G401.6 (cell line): ENCODE results near the gene FAM124B.

Source experiments
- FAIRE-seq: peaks from 2 replicates; lab custom pipeline; 2012; peaks lifted over from hg19 to GRCh38; lab: Jason Lieb, UNC

Gene FAM124B

GRCh38 chr2:224379986-224380385, 21.9 kb downstream of the FAM124B start:
- FAIRE-seq = no peak

- no peak for FAIRE-seq
Observed at GRCh38 chr2:224379172-224379571, 22.7 kb downstream of the FAM124B start.

GRCh38 chr2:224378701-224379097, 23.2 kb downstream of the FAM124B start:
- no peak for FAIRE-seq

GRCh38 chr2:224377751-224378700, 23.9 kb downstream of the FAM124B start:
- FAIRE-seq = no peak

- no peak for FAIRE-seq
Observed at GRCh38 chr2:224372641-224373040, 29.3 kb downstream of the FAM124B start.

GRCh38 chr2:224369028-224369632, 32.8 kb downstream of the FAM124B start:
- peak; percentile 3 for FAIRE-seq

- FAIRE-seq = no peak
Observed at GRCh38 chr2:224366267-224366844, 35.6 kb downstream of the FAM124B start.

GRCh38 chr2:224365331-224365730, 36.6 kb downstream of the FAM124B start:
- no peak for FAIRE-seq

GRCh38 chr2:224363281-224363680, 38.6 kb downstream of the FAM124B start:
- FAIRE-seq = no peak

GRCh38 chr2:224362094-224362493, 39.8 kb downstream of the FAM124B start:
- no peak for FAIRE-seq

- no peak for FAIRE-seq
Observed at GRCh38 chr2:224360801-224361251, 41.1 kb downstream of the FAM124B start.

GRCh38 chr2:224359569-224359968, 42.3 kb downstream of the FAM124B start:
- FAIRE-seq = no peak

- FAIRE-seq = peak; percentile 80
Observed at GRCh38 chr2:224357098-224357901, 44.6 kb downstream of the FAM124B start.

- no peak for FAIRE-seq
Observed at GRCh38 chr2:224354632-224355211, 47.2 kb downstream of the FAM124B start.

- no peak for FAIRE-seq
Observed at GRCh38 chr2:224350703-224351102, 51.2 kb downstream of the FAM124B start.

GRCh38 chr2:224349396-224349795, 52.5 kb downstream of the FAM124B start:
- FAIRE-seq = no peak

GRCh38 chr2:224347176-224348051, 54.5 kb downstream of the FAM124B start:
- FAIRE-seq = no peak

GRCh38 chr2:224345492-224345891, 56.4 kb downstream of the FAM124B start:
- FAIRE-seq = no peak

GRCh38 chr2:224343226-224343625, 58.7 kb downstream of the FAM124B start:
- no peak for FAIRE-seq

- no peak for FAIRE-seq
Observed at GRCh38 chr2:224335991-224336390, 65.9 kb downstream of the FAM124B start.

GRCh38 chr2:224334726-224335125, 67.2 kb downstream of the FAM124B start:
- no peak for FAIRE-seq
